ENCODE results near the gene PEX14.

Gene PEX14

DNA sequence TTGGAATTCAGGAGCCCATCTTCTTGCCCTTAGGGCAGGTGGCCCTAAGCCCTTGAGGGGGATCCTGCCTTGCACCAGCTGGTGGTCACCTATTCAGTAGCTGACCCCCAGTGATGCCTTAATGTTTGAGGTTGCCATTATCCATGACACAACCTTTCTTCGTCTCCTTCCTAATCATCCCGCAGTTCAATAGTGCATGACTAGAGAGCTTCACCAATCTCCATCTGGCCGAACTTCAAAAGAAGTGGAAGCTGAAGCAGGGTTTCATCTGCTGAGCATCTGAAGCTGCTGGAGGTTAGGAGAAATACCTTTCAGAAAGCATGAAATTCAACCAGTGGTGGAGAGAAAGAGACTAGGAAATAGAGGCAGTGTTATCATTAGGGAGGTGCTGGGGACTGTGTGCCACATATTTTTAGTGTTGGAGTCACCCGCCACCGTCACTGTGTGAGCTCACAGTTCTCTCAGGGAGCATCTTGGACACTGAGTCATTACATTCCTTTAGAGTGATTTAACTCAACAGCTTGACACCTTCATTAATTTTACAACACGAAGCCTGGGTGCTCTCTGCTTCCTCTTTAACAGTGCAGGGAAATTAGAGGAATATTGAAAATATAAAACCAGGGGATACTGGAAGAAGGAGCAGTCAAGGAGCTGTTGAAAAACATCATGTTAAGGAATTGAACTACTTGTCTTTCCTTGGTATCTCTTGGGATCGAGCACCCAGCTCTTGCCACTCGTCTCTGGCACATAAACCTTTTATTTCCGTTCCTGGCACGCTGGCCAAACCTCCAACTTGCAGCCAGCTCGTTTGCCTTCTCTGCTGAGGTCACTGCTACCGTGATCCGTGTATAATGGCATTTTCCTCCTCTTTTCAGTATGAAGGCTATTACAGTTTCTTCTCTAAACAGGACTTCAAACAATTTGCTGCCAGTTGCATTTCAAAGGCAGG lies 53.6 kb downstream of the PEX14 start:
- peak; percentile 91 for FAIRE-seq
- peak; percentile 40 for DNase-seq (ENCODE audit: insufficient read length, low spot score)
- TF ChIP-seq POLR2A (IDR thresholded peaks at IDR 0.05; ENCODE audit: low read depth, low read length) = no peak

DNA sequence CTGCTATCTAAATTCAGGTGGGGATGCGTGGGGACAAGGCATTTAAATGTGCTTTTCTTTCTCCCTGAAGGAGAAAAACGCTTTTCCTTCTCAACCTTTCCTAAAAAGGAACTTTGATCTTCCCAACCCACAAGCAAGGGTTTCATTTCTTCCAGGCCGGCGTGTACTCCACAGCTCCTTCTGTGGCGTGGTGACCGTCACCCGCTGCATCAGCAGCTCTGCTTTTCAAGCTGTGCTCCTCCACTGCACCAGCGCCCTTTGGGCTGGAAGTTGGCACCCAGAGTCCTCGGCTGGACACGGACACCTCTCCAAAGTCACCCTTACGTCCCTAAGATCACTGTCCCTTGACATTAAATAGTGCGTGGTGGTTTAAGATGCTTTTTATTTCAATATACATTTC lies 54.3 kb downstream of the PEX14 start:
- FAIRE-seq (no peak), DNase-seq (ENCODE audit: insufficient read length, low spot score) (no peak)
- no peak for TF ChIP-seq POLR2A (IDR thresholded peaks at IDR 0.05; ENCODE audit: low read depth, low read length)

DNA sequence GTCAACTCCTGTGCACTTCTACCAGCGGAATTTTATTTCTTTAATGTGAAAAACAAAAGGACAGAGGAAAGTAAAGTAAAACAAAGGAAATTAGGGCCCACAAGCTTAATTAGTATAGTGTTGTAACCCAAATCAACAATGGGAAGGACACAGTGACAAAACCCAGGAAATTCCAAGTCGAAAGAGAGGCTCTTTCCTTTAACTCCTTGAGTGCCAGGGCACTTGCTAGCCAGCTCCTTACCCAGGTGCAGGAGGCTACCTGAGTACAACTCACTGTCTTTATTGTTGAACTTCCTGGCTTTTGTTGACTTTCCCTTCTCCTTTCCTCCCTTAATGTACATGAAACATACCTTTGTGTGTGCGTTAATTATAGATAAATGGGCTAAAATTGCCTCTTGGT lies 55.0 kb downstream of the PEX14 start:
- no peak for DNase-seq (ENCODE audit: insufficient read length, low spot score)
- no peak for TF ChIP-seq POLR2A (IDR thresholded peaks at IDR 0.05; ENCODE audit: low read depth, low read length)
- no peak for FAIRE-seq

DNA sequence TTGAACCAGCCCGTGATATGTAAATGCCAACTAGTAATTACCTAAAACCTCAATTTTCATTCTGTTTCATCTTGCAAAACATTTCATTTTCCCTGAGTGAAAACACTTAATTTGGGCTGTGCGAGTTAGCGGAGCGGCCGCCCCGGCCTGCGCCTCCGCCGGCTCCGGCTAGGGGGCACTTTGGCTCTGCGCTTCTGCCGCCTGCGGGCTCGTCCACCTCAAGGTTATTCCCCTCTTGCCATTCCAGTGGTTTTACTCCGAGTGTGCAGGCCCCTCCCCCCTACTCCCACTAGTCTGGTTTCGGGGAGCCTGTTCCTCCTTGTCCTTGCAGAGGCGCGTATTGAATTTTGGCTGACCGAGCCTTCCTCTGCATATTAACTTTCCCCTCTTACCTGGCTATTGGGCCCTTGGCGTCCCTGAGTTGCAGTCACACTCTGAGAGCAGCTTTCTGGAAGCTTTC lies 55.6 kb downstream of the PEX14 start:
- no peak for TF ChIP-seq POLR2A (IDR thresholded peaks at IDR 0.05; ENCODE audit: low read depth, low read length)
- peak; percentile 40 for DNase-seq (ENCODE audit: insufficient read length, low spot score)
- FAIRE-seq = peak; percentile 23

DNA sequence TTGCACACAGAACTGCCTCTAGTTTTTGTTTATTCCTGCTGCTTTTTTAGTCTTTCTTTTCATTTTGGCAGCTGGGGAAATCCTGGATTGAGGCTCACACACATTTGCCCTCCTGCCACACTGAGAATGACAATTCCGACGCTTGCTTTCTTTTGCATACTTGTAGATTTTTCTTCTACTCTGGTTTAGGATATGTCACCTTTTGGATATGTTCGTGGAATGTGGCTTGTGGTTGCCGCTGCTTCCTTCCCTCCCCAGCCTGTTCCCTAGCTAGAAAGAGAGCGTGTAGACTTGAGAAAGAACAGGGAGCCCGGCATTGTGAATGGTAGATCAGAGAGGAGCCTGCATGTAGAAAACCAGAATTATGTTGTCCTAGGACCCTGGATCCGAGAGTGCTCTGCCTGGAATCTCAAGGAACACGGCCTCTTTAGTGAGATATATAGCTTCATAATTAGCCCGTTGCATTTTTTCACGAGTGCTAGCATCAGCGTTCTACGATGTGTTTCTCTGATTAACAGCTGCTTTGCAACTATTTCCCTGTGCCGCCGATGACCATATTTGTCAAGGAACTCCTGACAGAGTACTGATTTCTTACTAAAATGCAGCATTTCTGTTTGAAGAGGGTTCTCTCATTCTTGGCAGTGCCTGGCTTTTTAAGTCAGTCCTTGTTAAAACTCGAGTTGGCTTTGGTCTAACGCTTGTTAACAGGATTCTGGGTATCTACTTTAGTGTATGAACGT lies 56.2 kb downstream of the PEX14 start:
- no peak for TF ChIP-seq POLR2A (IDR thresholded peaks at IDR 0.05; ENCODE audit: low read depth, low read length)
- DNase-seq (ENCODE audit: insufficient read length, low spot score) = peak; percentile 36
- FAIRE-seq = peak; percentile 53

DNA sequence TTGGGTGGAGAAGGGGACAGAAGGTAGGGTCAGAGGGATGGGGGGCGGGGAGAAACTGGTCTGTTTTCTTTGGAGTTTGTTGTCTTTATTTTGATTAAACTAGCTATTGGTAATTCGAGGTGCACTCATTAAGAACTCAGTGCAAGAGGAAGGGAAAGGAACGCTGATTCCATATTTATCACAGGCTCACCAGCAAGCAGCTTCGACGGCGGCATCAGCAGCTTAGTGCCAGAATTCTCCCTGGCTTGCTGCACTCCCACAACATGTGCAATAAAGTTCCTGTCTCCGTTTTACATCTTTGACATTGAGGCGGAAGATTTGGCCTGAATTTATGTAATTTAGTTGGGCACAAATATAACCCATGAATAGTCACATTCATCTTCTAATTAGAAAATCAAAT lies 57.6 kb downstream of the PEX14 start:
- FAIRE-seq = no peak
- no peak for DNase-seq (ENCODE audit: insufficient read length, low spot score)
- TF ChIP-seq POLR2A (IDR thresholded peaks at IDR 0.05; ENCODE audit: low read depth, low read length) = no peak

DNA sequence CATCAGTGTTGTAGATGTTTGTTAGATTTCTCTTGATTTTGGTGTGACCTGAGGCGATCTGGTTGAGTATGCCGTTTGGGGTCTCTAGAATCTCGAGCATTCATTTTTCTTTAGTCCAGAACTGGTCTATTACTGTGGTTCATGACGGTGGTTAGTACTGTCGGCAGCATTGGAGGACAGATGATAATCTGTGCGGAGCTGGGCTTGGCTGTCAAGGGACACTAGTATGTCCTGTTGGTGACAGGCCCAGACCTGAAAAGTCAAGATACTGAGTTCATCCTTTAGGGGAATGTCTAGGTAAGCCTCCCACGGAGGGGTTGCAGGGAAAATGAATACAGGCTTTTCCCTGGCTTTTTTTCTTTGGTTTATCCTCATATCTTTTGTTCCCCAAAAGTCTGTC lies 59.8 kb downstream of the PEX14 start:
- no peak for FAIRE-seq
- DNase-seq (ENCODE audit: insufficient read length, low spot score) = no peak
- TF ChIP-seq POLR2A (IDR thresholded peaks at IDR 0.05; ENCODE audit: low read depth, low read length) = no peak

DNA sequence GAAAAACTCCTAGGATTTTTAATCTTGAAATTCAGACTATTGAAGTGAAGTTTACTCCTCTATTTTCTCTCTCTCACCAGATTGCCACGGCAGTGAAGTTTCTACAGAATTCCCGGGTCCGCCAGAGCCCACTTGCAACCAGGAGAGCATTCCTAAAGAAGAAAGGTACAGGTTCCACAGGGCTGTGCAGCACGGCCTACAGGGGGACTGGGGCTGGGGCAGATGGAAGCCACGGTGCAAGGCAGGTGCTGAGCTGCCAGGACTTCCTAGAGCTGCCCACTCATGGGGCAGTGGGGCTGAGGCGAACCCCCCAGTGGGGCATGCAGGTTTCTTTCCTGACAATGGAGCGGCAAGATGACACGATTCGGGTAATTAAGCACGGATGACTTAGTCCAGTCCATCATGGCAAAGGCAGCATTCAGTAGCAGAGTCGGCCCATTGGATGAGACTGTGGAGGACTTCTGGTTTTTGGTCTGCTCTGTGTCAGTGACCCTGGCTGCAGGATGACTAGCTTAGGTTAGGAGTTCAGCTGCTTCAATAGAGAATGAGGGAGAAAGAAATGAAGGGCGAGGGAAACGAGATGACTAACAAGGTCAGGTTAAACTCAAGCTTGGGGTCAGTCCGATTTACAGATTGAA lies 61.5 kb downstream of the PEX14 start:
- no peak for TF ChIP-seq POLR2A (IDR thresholded peaks at IDR 0.05; ENCODE audit: low read depth, low read length)
- FAIRE-seq (no peak), DNase-seq (ENCODE audit: insufficient read length, low spot score) (no peak)

DNA sequence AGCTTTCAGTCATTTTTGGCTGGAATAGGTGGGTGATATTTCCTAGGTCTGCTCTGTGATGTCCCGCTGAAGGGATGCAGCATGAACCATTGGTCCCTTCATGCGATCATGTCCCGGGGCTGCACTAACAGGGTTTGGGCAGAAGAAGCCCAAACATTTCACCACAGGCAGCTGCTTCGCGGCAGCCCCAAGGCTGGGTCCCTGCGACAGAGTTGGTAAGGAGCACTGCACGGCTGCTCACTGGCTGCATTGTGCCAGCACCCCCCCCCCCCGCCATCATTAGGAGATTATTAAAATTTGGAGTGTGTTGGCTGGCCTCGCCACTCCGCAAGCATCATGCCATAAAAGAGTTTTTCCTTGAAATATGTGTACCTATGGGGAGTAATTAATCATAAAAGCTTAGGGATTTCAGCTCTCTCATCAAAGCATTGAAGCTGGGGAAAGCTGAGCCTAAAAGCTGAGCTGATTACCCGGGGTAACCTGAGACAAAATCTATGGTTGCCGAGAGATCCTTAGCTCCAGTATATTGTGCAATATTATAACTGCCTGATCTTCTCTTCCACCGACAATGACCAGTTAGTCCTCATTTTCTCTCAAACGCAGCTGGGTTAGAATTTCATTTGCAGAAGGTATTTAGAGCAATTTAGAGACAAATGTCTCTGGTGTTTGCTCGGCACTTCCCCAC lies 62.5 kb downstream of the PEX14 start:
- TF ChIP-seq POLR2A (IDR thresholded peaks at IDR 0.05; ENCODE audit: low read depth, low read length) = no peak
- FAIRE-seq (no peak), DNase-seq (ENCODE audit: insufficient read length, low spot score) (no peak)

DNA sequence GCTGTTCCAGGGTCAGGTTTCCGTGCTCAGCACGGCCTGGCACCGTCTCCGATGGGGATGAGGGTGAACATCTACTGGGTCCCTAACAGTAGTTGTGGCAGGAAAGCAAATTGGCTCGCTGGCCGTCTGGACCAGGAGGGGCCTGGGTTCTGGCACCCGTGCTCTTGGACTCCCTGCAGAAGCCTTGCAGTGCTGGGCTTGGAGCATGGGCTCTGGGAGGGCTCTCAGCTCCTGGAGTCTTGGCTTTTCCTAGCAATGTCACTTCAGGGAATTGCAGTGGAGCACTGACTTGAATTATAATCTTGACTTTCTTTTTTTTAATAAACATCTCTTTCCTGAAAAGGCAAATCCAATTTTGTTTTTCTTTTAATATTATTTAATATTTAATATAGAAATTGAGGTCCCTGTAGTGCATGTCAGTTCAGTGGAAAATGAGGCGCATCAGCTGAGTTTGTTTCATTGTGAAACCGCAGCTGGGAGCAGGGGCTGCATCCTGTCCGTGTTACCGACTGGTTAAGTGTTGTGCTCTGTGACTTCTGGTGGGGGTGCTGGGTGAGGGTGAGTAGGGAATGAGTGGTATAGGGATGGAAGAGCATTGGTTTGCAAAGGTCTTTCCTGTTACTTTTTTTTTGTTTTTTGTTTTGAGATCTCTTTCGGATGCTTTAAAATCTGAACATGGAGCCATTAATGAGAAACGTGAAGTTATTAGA lies 64.1 kb downstream of the PEX14 start:
- no peak for DNase-seq (ENCODE audit: insufficient read length, low spot score)
- TF ChIP-seq POLR2A (IDR thresholded peaks at IDR 0.05; ENCODE audit: low read depth, low read length) = no peak
- FAIRE-seq = no peak

DNA sequence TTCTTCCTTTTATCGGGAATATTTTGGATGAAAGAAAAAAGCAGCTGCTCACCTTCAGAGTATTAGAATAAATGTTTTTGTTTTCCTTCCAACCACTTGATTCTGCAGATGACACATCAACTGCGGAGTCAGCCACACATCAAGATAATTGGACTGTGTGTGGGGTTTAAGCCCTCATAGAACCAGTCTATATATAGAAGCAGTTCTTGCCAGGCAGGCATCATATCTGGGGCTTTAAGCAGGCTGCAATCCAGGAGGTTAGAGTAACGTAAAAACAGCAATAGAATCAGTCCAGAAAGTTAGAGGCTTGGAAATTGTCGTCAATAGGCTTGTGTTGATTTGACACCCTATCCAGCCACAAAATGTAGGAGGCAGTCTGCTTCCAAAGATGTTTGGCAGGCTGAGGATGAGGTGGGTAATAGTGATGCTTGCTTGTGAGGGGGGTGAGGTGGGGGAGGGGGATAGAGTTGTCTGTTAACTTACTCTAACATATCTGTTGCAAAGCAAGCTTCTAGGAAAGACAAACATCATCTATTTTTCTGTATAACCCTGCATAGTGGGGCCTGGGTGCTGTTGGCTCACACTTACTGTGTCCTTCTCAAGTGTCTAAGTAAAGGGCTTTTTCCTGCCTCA lies 64.8 kb downstream of the PEX14 start:
- DNase-seq (ENCODE audit: insufficient read length, low spot score) (no peak), FAIRE-seq (no peak)

DNA sequence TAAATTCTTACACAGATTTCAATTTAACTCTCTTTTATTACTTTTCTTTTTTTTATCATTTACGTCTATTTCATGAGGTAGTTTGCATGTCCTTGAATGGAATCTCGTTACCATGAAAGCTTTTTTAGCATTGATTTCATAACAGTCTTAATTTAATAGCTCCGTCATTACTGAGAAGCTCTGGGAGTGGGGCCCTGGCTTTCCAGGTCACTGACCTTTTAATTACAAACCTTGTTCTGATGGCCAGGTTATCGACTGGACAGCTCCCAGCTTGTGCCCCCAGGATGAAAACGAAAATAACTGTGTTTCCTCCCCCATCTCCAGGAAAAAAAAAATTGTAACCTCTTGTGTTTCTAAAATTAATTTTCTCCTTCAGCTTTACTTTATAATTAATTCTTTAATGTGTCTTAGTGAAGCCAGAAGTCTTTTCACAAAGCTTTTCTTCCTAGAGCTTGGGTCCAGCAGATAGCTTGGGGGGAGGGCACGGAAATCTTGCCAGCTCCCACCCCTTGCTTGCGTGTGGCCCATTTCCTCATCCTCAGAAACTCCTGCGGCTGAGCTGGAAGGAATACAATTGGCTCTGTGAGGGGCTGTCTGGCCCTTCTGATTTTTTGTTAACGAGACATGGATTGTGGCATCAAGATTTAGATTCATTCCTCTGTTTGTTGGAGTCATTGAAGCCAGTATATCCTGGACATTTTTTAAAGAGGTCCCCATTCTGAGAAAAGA lies 65.7 kb downstream of the PEX14 start:
- TF ChIP-seq POLR2A (IDR thresholded peaks at IDR 0.05; ENCODE audit: low read depth, low read length) = no peak
- DNase-seq (ENCODE audit: insufficient read length, low spot score) (no peak), FAIRE-seq (no peak)

More for the DNA sequence above, 64.8 kb downstream of the PEX14 start:
- TF ChIP-seq POLR2A (IDR thresholded peaks at IDR 0.05; ENCODE audit: low read depth, low read length) = no peak

Data from H54 (cell line).